Mesangial cell (primary cell): ENCODE data around the gene BRD4. TPM values are rescaled to one million over a fixed set of nuclear protein-coding genes. Genes with fewer than 3 reads are reported as not detected.

Experiments
- total RNA-seq: library from RNA; depleted of rRNA; stranded (reverse); fragments of >200 nt; gene quantifications from 2 replicates; pipeline ENCODE4 v1.2.3, GENCODE V29; 2015

BRD4 gene
- total RNA-seq: 24.9 and 33.2 TPM in 2 replicates

GRCh38 chr19:15332311-15332996 lies at the start of gene BRD4:
BRD4 (minus strand) TSS chr19:15332539; CDS start chr19:15273099, 59,440 bp downstream.

GRCh38 chr19:15379083-15379998 lies 47.0 kb upstream of the BRD4 start, which contains the start of gene AKAP8:
AKAP8 (minus strand) TSS chr19:15379787; CDS start chr19:15379731, 56 bp downstream.

GRCh38 chr19:15200553-15201364 lies 131.6 kb downstream of the BRD4 start, which contains the start of gene NOTCH3:
NOTCH3 (minus strand) TSS chr19:15200995; CDS start chr19:15200905, 90 bp downstream.

Other genes with a start within 250 kb of the BRD4 start
- gene SYDE1, start 225.1 kb downstream of the BRD4 start, total RNA-seq: 55.0 and 59.0 TPM in 2 replicates
- 10.9 and 14.7 TPM in 2 replicates for gene NOTCH3, start 131.5 kb downstream of the BRD4 start, total RNA-seq
- gene EPHX3, start 100.1 kb downstream of the BRD4 start, total RNA-seq: 0.38 TPM in 1 of 2 replicates, not detected in the other
- gene AKAP8, start 47.2 kb upstream of the BRD4 start, total RNA-seq: 16.9 and 19.4 TPM in 2 replicates
- gene AKAP8L, start 86.4 kb upstream of the BRD4 start, total RNA-seq: 49.7 and 75.8 TPM in 2 replicates
- gene WIZ, start 117.4 kb upstream of the BRD4 start, total RNA-seq: 52.9 and 53.0 TPM in 2 replicates
- gene RASAL3, start 132.0 kb upstream of the BRD4 start, total RNA-seq: 0.25 TPM in 1 of 2 replicates, not detected in the other
- gene PGLYRP2, start 147.0 kb upstream of the BRD4 start, total RNA-seq: not detected in 2 replicates
- gene CYP4F22, start 176.0 kb upstream of the BRD4 start, total RNA-seq: not detected in 2 replicates